Esophagus muscularis mucosa (tissue), 4 donors: ENCODE results near the gene MTLN. TPM values are rescaled to one million over a fixed set of nuclear protein-coding genes. Genes with fewer than 3 reads are reported as not detected.
"Not testable (repeated sequence)": the region's sequence is repeated elsewhere in the genome, so short reads cannot be mapped to it uniquely, and the experiment has no call there.

Experiments
- DNase-seq: peaks from one replicate; pipeline ENCODE4 v3.0.0-alpha.2; 2017; ENCODE audit errors: extremely low spot score
- H3K27ac ChIP-seq, 4 donors: fragments of 200-600 bp; sonication (generic); replicated peaks in 1 of 4; 1 replicate in 3 of 4; 2 replicates in 1 of 4; pipeline ENCODE4 v1.5.1; 2016 to 2019; ENCODE audit warnings: mild to moderate bottlenecking in 1 of 4
- H3K27me3 ChIP-seq, 4 donors: fragments of 200-600 bp; sonication (generic); one replicate each; pipeline versions ENCODE4 v1.5.1 to v1.6.0; 2016 to 2019
- H3K36me3 ChIP-seq, 4 donors: fragments of 200-600 bp; sonication (generic); one replicate each; pipeline ENCODE4 v1.5.1; 2016 to 2019
- H3K4me1 ChIP-seq, 4 donors: fragments of 200-600 bp; sonication (generic); one replicate each; pipeline ENCODE4 v1.5.1; 2016 to 2019
- H3K4me3 ChIP-seq, 4 donors: fragments of 200-600 bp; sonication (generic); 1 replicate in 2 of 4; 2 replicates in 2 of 4; pipeline ENCODE4 v1.5.1; 2016 to 2019; ENCODE audit warnings: mild to moderate bottlenecking in 4 of 4, moderate library complexity in 1 of 4
- H3K9me3 ChIP-seq, 4 donors: fragments of 200-600 bp; sonication (generic); 1 replicate in 3 of 4; 2 replicates in 1 of 4; pipeline ENCODE4 v1.5.1; 2016 to 2019
- CTCF ChIP-seq, 3 experiments: fragments of 200-600 bp in 2 of 3; fragments of 450-650 bp in 1 of 3; sonication (generic) in 2 of 3; IDR thresholded peaks; one replicate each; pipeline ENCODE4 v1.5.1; 2017 to 2019; ENCODE audit warnings: antibody characterized with exemption in 3 of 3, mild to moderate bottlenecking in 2 of 3, moderate library complexity in 1 of 3
- EP300 ChIP-seq: sonication (generic); formaldehyde crosslinking; IDR thresholded peaks from one replicate; pipeline ENCODE4 v1.6.1; 2017; ENCODE audit warnings: antibody characterized with exemption
- POLR2A ChIP-seq: fragments of 450-650 bp; IDR thresholded peaks from one replicate; pipeline ENCODE4 v1.6.1; 2017; ENCODE audit warnings: antibody characterized with exemption, moderate library complexity, mild to moderate bottlenecking, low read depth
- POLR2AphosphoS5 ChIP-seq, 2 donors: sonication (generic); formaldehyde crosslinking; IDR thresholded peaks; one replicate each; pipeline ENCODE4 v1.6.1; 2017; ENCODE audit warnings: antibody characterized with exemption in 2 of 2
- WGBS: methylation state at CpG from one replicate; pipeline ENCODE4 v1.1.5; 2018; 5-methylcytosine and 5-hydroxymethylcytosine counted together
- intact Hi-C: fragments of 100-400 bp; cut with DNase I; formaldehyde crosslinking; loops from one replicate; pipeline ENCODE4 v1.15.1; 2023
- total RNA-seq, 4 donors: library from RNA; depleted of rRNA; stranded (reverse); fragments of >200 nt; gene quantifications; one replicate each; pipeline versions ENCODE4 v1.1.0 to v1.2.1, GENCODE V29; 2016

MTLN gene
- total RNA-seq, 4 donors from 2014 or later: 78.2 to 186 (median 136) TPM

- H3K4me3 ChIP-seq: peak within 1 kb of the TSS; percentile 69 to 86 (median 74)
- intact Hi-C loops: no loop called here
- DNase-seq: peak; percentile 95
- peaks cover 9 to 17% (median 15%) of the 10 kb centered on the region in 4 donors for H3K4me1 ChIP-seq
- 2% methylated on average over 29 of the region's 43 CpGs for WGBS
- H3K27ac ChIP-seq: peak within 1 kb of the TSS; percentile 64 to 76 (median 68)
- TF ChIP-seq POLR2AphosphoS5 (IDR thresholded peaks at IDR 0.05) (peak; percentile 89 to 94), CTCF (IDR thresholded peaks at IDR 0.05) (peak in 1 of 3 experiments; percentile 38), EP300 (no peak), POLR2A (no peak)
- no peaks in the 10 kb centered on the region for H3K9me3 ChIP-seq
- H3K27me3 ChIP-seq: no peaks in the 10 kb centered on the region
- H3K36me3 ChIP-seq: peaks cover 0 to 17% (median 8%) of the 10 kb centered on the region in 4 donors
Observed at GRCh38 chr2:110204408-110205385, 7.7 kb downstream of the MTLN start, which contains the start of gene NPHP1. TSS of gene NPHP1 (minus strand) at chr2:110205013. CDS start at chr2:110204968, 45 bp downstream.

- intact Hi-C loops: no loop called here
- no peak for TF ChIP-seq EP300
- TF ChIP-seq CTCF (IDR thresholded peaks at IDR 0.05): no peak
- TF ChIP-seq POLR2A: no peak
- no peak for TF ChIP-seq POLR2AphosphoS5 (IDR thresholded peaks at IDR 0.05)
- H3K4me1 ChIP-seq: no peaks in the 10 kb centered on the region
- DNase-seq: no peak
- H3K27ac ChIP-seq: no peak overlapping the region
- no peak overlapping the region for H3K4me3 ChIP-seq
- H3K27me3 ChIP-seq: no peaks in the 10 kb centered on the region
- no peaks in the 10 kb centered on the region for H3K9me3 ChIP-seq
- WGBS: 83% methylated on average over 3 of the region's 3 CpGs
- peaks cover 0 to 21% (median 0%) of the 10 kb centered on the region in 4 donors for H3K36me3 ChIP-seq
Observed at GRCh38 chr2:110198016-110198415, 14.3 kb downstream of the MTLN start.

GRCh38 chr2:110197452-110197851 lies 14.9 kb downstream of the MTLN start:
- no peaks in the 10 kb centered on the region for H3K27me3 ChIP-seq
- H3K27ac ChIP-seq: no peak overlapping the region
- no peaks in the 10 kb centered on the region for H3K9me3 ChIP-seq
- H3K36me3 ChIP-seq: peaks cover 0 to 21% (median 0%) of the 10 kb centered on the region in 4 donors
- TF ChIP-seq POLR2AphosphoS5 (IDR thresholded peaks at IDR 0.05): no peak
- no peak for TF ChIP-seq EP300
- TF ChIP-seq CTCF (IDR thresholded peaks at IDR 0.05): no peak
- TF ChIP-seq POLR2A: no peak
- no peaks in the 10 kb centered on the region for H3K4me1 ChIP-seq
- WGBS: 86% methylated on average over 4 of the region's 4 CpGs
- DNase-seq: no peak
- intact Hi-C loops: no loop called here
- no peak overlapping the region for H3K4me3 ChIP-seq

- H3K36me3 ChIP-seq: peaks cover 0 to 22% (median 13%) of the 10 kb centered on the region in 4 donors
- H3K4me3 ChIP-seq, H3K9me3 ChIP-seq, H3K4me1 ChIP-seq, H3K27me3 ChIP-seq, H3K27ac ChIP-seq, DNase-seq, intact Hi-C loops: not testable (repeated sequence)
- 99% methylated on average over 13 of the region's 23 CpGs for WGBS
Observed at GRCh38 chr2:110190169-110190568, 22.2 kb downstream of the MTLN start.

GRCh38 chr2:110182449-110182848 lies 29.9 kb downstream of the MTLN start:
- 98% methylated on average over 2 of the region's 2 CpGs for WGBS
- H3K4me3 ChIP-seq: no peak overlapping the region
- H3K27ac ChIP-seq: no peak overlapping the region
- TF ChIP-seq CTCF (IDR thresholded peaks at IDR 0.05) (no peak), POLR2AphosphoS5 (IDR thresholded peaks at IDR 0.05) (no peak), POLR2A (no peak), EP300 (no peak)
- peaks cover 0 to 16% (median 0%) of the 10 kb centered on the region in 4 donors for H3K9me3 ChIP-seq
- no peak for DNase-seq
- H3K27me3 ChIP-seq: no peaks in the 10 kb centered on the region
- intact Hi-C loops: no loop called here
- no peaks in the 10 kb centered on the region for H3K4me1 ChIP-seq
- peaks cover 0 to 17% (median 3%) of the 10 kb centered on the region in 4 donors for H3K36me3 ChIP-seq
